GM12878 (cell line): ENCODE measurements around the gene OR2M2. TPM values are rescaled to one million over a fixed set of nuclear protein-coding genes. Genes with fewer than 3 reads are reported as not detected.

ENCODE experiments used
- ATAC-seq: fragments of 200-7000 bp; cut with Tn5 transposase; 3 replicates; pipeline ENCODE4 v1.9.1; 2020; ENCODE audit warnings: mild to moderate bottlenecking, moderate library complexity
- BruUV-seq: library from RNA; stranded (reverse); fragments of 400-500 nt; replicated peaks from 2 replicates; lab custom pipeline; 2021; lab: Mats Ljungman, UMichigan
- CTCF ChIA-PET: fragments of 300-600 bp; sonication (Branson Sonifier 250); formaldehyde crosslinking; extraction: SDS; loops from one replicate; lab custom pipeline; 2021; ENCODE audit warnings: inconsistent platforms; lab: Yijun Ruan, JAX
- POLR2A ChIA-PET: fragments of 350-600 bp; formaldehyde crosslinking; extraction: SDS; loops from one replicate; lab custom pipeline; 2021; ENCODE audit warnings: inconsistent platforms; lab: Charles Lee
- RAD21 ChIA-PET: fragments of 300-600 bp; sonication (Branson Sonifier 250); formaldehyde crosslinking; loops from one replicate; lab custom pipeline; 2023; ENCODE audit warnings: antibody characterized with exemption; ENCODE audit not compliant: unreplicated experiment; lab: Charles Lee
- SMC1A ChIA-PET: fragments of 300-600 bp; sonication (Branson Sonifier 250); formaldehyde crosslinking; loops from one replicate; lab custom pipeline; 2023; ENCODE audit not compliant: unreplicated experiment, uncharacterized antibody; lab: Charles Lee
- DNase-seq: peaks from one replicate; pipeline ENCODE4 v3.0.0-alpha.2; 2011; ENCODE audit warnings: low read depth, low spot score
- FAIRE-seq: peaks from 3 replicates; lab custom pipeline; 2011; peaks lifted over from hg19 to GRCh38; lab: Jason Lieb, UNC
- H2AFZ ChIP-seq: 2 replicates; pipeline ENCODE4 v1.6.0; 2011; ENCODE audit warnings: low read depth, low read length, control low read depth; ENCODE audit not compliant: control insufficient read depth
- H3K27ac ChIP-seq: 2 replicates; pipeline ENCODE4 v1.5.1; 2011; ENCODE audit warnings: control low read depth; ENCODE audit not compliant: control insufficient read depth, insufficient read depth
- H3K27me3 ChIP-seq, 2 experiments: replicated peaks in 1 of 2; 2 replicates each; pipeline versions ENCODE4 v1.6.0 to v1.6.1; 2011; ENCODE audit warnings: low read length in 1 of 2; ENCODE audit not compliant: control insufficient read depth in 2 of 2, insufficient read depth in 2 of 2
- H3K36me3 ChIP-seq, 2 experiments: 2 replicates each; pipeline ENCODE4 v1.5.1; 2011; ENCODE audit warnings: low read length in 1 of 2; ENCODE audit not compliant: control insufficient read depth in 2 of 2, insufficient read depth in 2 of 2
- H3K4me1 ChIP-seq: 2 replicates; pipeline ENCODE4 v1.6.1; 2011; ENCODE audit warnings: mild to moderate bottlenecking, low read length, moderate library complexity, mixed read lengths; ENCODE audit not compliant: control insufficient read depth, insufficient read depth
- H3K4me2 ChIP-seq: 2 replicates; pipeline ENCODE4 v1.6.0; 2011; ENCODE audit warnings: control low read depth; ENCODE audit not compliant: control insufficient read depth, insufficient read depth
- H3K4me3 ChIP-seq: fragments of 200-600 bp; sonication (generic); 2 replicates; pipeline ENCODE4 v1.5.1; 2016
- H3K79me2 ChIP-seq: 2 replicates; pipeline ENCODE4 v1.6.0; 2011; ENCODE audit warnings: low read length; ENCODE audit not compliant: control insufficient read depth, insufficient read depth
- H3K9ac ChIP-seq: 2 replicates; pipeline ENCODE4 v1.8.0; 2011; ENCODE audit warnings: low read length, control low read depth, mixed read lengths; ENCODE audit not compliant: control insufficient read depth, insufficient read depth
- H3K9me3 ChIP-seq: replicated peaks from 3 replicates; pipeline ENCODE4 v1.5.1; 2011; ENCODE audit warnings: mild to moderate bottlenecking, low read length; ENCODE audit not compliant: control insufficient read depth, insufficient read depth
- H4K20me1 ChIP-seq: 2 replicates; pipeline ENCODE4 v1.6.0; 2011; ENCODE audit not compliant: control insufficient read depth, insufficient read depth
- EED ChIP-seq: sonication (generic); IDR thresholded peaks from 2 replicates; pipeline ENCODE4 v1.6.1; 2016; ENCODE audit warnings: antibody characterized with exemption, low read depth
- GABPA ChIP-seq: IDR thresholded peaks from 2 replicates; pipeline ENCODE4 v1.6.1; 2014; ENCODE audit warnings: antibody characterized with exemption, low read depth, mild to moderate bottlenecking, inconsistent platforms
- HDAC6 ChIP-seq: fragments of 200-600 bp; sonication (generic); IDR thresholded peaks from one replicate; pipeline ENCODE4 v1.8.0; 2017; ENCODE audit warnings: antibody characterized with exemption; ENCODE audit not compliant: unreplicated experiment
- IKZF2 ChIP-seq, 2 experiments: fragments of 450-650 bp; IDR thresholded peaks; 2 replicates each; pipeline ENCODE4 v1.6.1; 2017; ENCODE audit warnings: mild to moderate bottlenecking in 2 of 2, moderate library complexity in 2 of 2
- IRF5 ChIP-seq: fragments of 450-650 bp; IDR thresholded peaks from 2 replicates; pipeline ENCODE4 v1.6.1; 2017; ENCODE audit warnings: borderline replicate concordance
- NFIC ChIP-seq: IDR thresholded peaks from 2 replicates; pipeline ENCODE4 v1.6.1; 2012; ENCODE audit warnings: low read depth, mild to moderate bottlenecking, inconsistent platforms, low read length, moderate library complexity
- NRF1 ChIP-seq: conservative IDR thresholded peaks from 2 replicates; pipeline ENCODE4 v1.6.1; 2011; ENCODE audit warnings: mild to moderate bottlenecking, low read depth, low read length, improper control_type of control experiment
- PAX8 ChIP-seq: fragments of 450-650 bp; IDR thresholded peaks from 2 replicates; pipeline ENCODE4 v1.6.1; 2017; ENCODE audit warnings: mild to moderate bottlenecking, moderate library complexity
- SMC3 ChIP-seq: IDR thresholded peaks from 2 replicates; pipeline ENCODE4 v1.6.1; 2011; ENCODE audit warnings: low read length, improper control_type of control experiment, borderline replicate concordance
- SP1 ChIP-seq: IDR thresholded peaks from one replicate; pipeline ENCODE4 v1.6.1; 2011; ENCODE audit warnings: low read depth, low read length
- SPI1 ChIP-seq: IDR thresholded peaks from 2 replicates; pipeline ENCODE4 v1.6.1; 2011; ENCODE audit warnings: low read depth, mild to moderate bottlenecking, low read length, moderate library complexity, borderline replicate concordance; ENCODE audit not compliant: insufficient read depth
- SREBF2 ChIP-seq: IDR thresholded peaks from 2 replicates; pipeline ENCODE4 v1.6.1; 2012; ENCODE audit warnings: mild to moderate bottlenecking, low read length
- SUZ12 ChIP-seq: fragments of 200-600 bp; sonication (generic); IDR thresholded peaks from one replicate; pipeline ENCODE4 v1.6.1; 2018; ENCODE audit warnings: antibody characterized with exemption, mild to moderate bottlenecking; ENCODE audit not compliant: unreplicated experiment
- TBL1XR1 ChIP-seq: IDR thresholded peaks from 2 replicates; pipeline ENCODE4 v1.6.1; 2012; ENCODE audit warnings: low read depth, low read length, improper control_type of control experiment
- ZBTB11 ChIP-seq: fragments of 450-650 bp; formaldehyde crosslinking; IDR thresholded peaks from 2 replicates; pipeline ENCODE4 v1.5.0; 2022; ENCODE audit warnings: mild to moderate bottlenecking, missing genetic modification characterization
- WGBS: methylation state at CpG from one replicate; pipeline ENCODE4 v1.1.6; 2016; ENCODE audit warnings: low lambda C conversion rate; ENCODE audit not compliant: insufficient replicate concordance, insufficient coverage; ENCODE audit errors: missing lambda C conversion rate; 5-methylcytosine and 5-hydroxymethylcytosine counted together
- in situ Hi-C: fragments of 300-500 bp; cut with MboI; formaldehyde crosslinking; loops from 9 replicates; pipeline ENCODE4 v1.14.3; 2018; ENCODE audit warnings: mixed read lengths
- intact Hi-C: fragments of 100-400 bp; cut with micrococcal nuclease; formaldehyde crosslinking; loops from one replicate; pipeline ENCODE4 v1.14.2; 2022; ENCODE audit not compliant: unreplicated experiment
- polyA plus RNA-seq, 11 experiments: library from polyadenylated mRNA; depleted of rRNA in 4 of 11; unstranded in 6 of 11; stranded (reverse) in 5 of 11; fragments of >200 nt; fragmentation: Nextera tagmentation in 4 of 11; fragmentation: Illumina TruSeq in 1 of 11; extraction: Ambion mirVana in 4 of 11; extraction: Trizol in 1 of 11; gene quantifications; 1 replicate in 1 of 11; 2 replicates in 10 of 11; pipeline versions ENCODE4 v1.2.1 to v1.2.3, GENCODE V29; 2011 to 2016; ENCODE audit warnings: inconsistent platforms in 2 of 11, missing spikeins in 2 of 11, low read depth in 1 of 11
- total RNA-seq, 4 experiments: library from RNA; depleted of rRNA in 3 of 4; stranded (reverse); fragments of >200 nt in 3 of 4; fragmentation: Illumina TruSeq in 1 of 4; extraction: Trizol in 1 of 4; gene quantifications; 2 replicates each; pipeline versions ENCODE4 v1.2.1 to v1.2.3, GENCODE V29; 2013 to 2021

The OR2M2 gene
- total and polyA plus RNA-seq, 10 of the 15 experiments (the other 5 are each of a cell fraction or from before 2014, with no cell fraction given) = not detected

GRCh38 chr1:248183996-248184395 lies 9.4 kb downstream of the OR2M2 start:
- no peak for TF ChIP-seq NFIC
- no peak for TF ChIP-seq EED
- no peak for TF ChIP-seq HDAC6
- no peak for TF ChIP-seq NRF1
- TF ChIP-seq IKZF2 (IDR thresholded peaks at IDR 0.05) = no peak
- TF ChIP-seq TBL1XR1 = no peak

GRCh38 chr1:248187363-248187762 lies 12.7 kb downstream of the OR2M2 start:
- in situ Hi-C loops (no loop called here), intact Hi-C loops (no loop called here)
- BruUV-seq = no TSS peak
- DNase-seq = no peak
- TF ChIP-seq SUZ12 (no peak), PAX8 (no peak), IRF5 (no peak), EED (no peak), SP1 (no peak), SMC3 (no peak), SREBF2 (no peak), GABPA (no peak), SPI1 (no peak), ZBTB11 (CRISPR knock-in tag) (no peak)
- Histone ChIP-seq H3K36me3 (no peaks in the 10 kb centered on the region), H3K9me3 (no peaks in the 10 kb centered on the region), H3K4me1 (no peaks in the 10 kb centered on the region), H3K4me2 (no peak overlapping the region), H2AFZ (no peak overlapping the region), H3K9ac (no peak overlapping the region), H3K79me2 (no peaks in the 10 kb centered on the region), H4K20me1 (no peaks in the 10 kb centered on the region), H3K4me3 (no peak overlapping the region), H3K27me3 (no peaks in the 10 kb centered on the region), H3K27ac (no peak overlapping the region)
- ChIA-PET SMC1A (no interaction called here), POLR2A (no interaction called here), RAD21 (no interaction called here), CTCF (no interaction called here)
- no peak for ATAC-seq
- no peak for FAIRE-seq
- WGBS = 11% methylated on average over 3 of the region's 3 CpGs

More at GRCh38 chr1:248183996-248184395, 9.4 kb downstream of the OR2M2 start:
- in situ Hi-C loops = no loop called here
- Histone ChIP-seq H3K79me2 (no peaks in the 10 kb centered on the region), H3K4me2 (no peak overlapping the region), H3K27me3 (no peaks in the 10 kb centered on the region), H3K4me3 (no peak overlapping the region), H3K36me3 (no peaks in the 10 kb centered on the region), H3K9ac (no peak overlapping the region), H3K27ac (no peak overlapping the region), H3K9me3 (no peaks in the 10 kb centered on the region), H4K20me1 (no peaks in the 10 kb centered on the region), H2AFZ (no peak overlapping the region), H3K4me1 (no peaks in the 10 kb centered on the region)
- ATAC-seq = peak; percentile 31; the same call in 1 of the 3 replicates
- ChIA-PET SMC1A (no interaction called here), RAD21 (no interaction called here), POLR2A (no interaction called here), CTCF (no interaction called here)
- no peak for FAIRE-seq
- no peak for DNase-seq
- WGBS = 44% methylated on average over 7 of the region's 7 CpGs
- no TSS peak for BruUV-seq
- intact Hi-C loops = no loop called here
